ENCODE results near the gene FAM186B.

DNA sequence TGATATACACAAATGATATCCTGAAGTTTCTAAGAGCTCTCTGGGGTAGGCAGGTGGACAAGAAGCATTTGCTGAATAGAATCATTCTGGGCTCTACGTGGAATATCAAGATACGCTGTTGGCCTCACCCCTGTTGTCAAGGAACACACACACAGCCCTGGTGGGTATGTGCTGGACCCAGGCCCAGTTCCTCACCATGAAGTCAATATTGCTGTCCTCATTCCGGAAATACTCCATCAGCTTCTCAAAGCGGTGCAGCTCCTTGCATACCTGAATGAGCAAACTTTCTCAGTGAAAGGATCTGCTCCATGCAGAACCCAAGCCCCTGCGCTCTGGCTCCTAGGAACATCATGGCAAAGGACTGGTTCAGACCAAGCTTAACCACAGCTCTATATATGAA is 49.3 kb upstream of the FAM186B start:
- TF ChIP-seq, protein P1, sequence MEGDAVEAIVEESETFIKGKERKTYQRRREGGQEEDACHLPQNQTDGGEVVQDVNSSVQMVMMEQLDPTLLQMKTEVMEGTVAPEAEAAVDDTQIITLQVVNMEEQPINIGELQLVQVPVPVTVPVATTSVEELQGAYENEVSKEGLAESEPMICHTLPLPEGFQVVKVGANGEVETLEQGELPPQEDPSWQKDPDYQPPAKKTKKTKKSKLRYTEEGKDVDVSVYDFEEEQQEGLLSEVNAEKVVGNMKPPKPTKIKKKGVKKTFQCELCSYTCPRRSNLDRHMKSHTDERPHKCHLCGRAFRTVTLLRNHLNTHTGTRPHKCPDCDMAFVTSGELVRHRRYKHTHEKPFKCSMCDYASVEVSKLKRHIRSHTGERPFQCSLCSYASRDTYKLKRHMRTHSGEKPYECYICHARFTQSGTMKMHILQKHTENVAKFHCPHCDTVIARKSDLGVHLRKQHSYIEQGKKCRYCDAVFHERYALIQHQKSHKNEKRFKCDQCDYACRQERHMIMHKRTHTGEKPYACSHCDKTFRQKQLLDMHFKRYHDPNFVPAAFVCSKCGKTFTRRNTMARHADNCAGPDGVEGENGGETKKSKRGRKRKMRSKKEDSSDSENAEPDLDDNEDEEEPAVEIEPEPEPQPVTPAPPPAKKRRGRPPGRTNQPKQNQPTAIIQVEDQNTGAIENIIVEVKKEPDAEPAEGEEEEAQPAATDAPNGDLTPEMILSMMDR (IDR thresholded peaks at IDR 0.05), result no peak
- no peak for TF ChIP-seq POLR2AphosphoS5 (IDR thresholded peaks at IDR 0.05)
